ENCODE results near the gene DPYSL5. TPM values are rescaled to one million over a fixed set of nuclear protein-coding genes. Genes with fewer than 3 reads are reported as not detected.
A peak's percentile ranks its signal among the peaks of the same experiment; 100 is the strongest.

Gene DPYSL5
- total and polyA plus RNA-seq, 12 donors, result 0.01 to 0.12 TPM; not detected in 10

DNA sequence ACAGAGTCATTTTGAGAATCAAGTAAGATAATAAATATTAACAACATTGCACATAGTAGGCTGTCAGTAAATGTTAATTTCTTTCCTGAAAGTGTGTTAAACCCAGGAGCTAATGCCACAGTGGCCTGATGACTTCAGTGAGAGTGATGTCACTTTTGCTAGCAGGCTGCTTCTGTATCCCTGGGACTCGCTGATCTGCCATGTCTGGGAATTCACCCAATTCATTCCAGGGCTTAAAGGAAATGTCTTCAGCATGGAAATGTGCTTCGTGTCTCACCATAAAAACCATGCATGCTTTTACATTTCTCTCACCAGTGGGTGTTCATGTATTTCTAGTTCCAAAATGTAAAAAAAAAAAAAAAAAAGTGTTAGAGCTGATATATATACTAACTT, 65.7 kb downstream of the DPYSL5 start:
- TF ChIP-seq, protein P1, sequence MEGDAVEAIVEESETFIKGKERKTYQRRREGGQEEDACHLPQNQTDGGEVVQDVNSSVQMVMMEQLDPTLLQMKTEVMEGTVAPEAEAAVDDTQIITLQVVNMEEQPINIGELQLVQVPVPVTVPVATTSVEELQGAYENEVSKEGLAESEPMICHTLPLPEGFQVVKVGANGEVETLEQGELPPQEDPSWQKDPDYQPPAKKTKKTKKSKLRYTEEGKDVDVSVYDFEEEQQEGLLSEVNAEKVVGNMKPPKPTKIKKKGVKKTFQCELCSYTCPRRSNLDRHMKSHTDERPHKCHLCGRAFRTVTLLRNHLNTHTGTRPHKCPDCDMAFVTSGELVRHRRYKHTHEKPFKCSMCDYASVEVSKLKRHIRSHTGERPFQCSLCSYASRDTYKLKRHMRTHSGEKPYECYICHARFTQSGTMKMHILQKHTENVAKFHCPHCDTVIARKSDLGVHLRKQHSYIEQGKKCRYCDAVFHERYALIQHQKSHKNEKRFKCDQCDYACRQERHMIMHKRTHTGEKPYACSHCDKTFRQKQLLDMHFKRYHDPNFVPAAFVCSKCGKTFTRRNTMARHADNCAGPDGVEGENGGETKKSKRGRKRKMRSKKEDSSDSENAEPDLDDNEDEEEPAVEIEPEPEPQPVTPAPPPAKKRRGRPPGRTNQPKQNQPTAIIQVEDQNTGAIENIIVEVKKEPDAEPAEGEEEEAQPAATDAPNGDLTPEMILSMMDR (IDR thresholded peaks at IDR 0.05), result no peak
- WGBS, 2 donors, result 14 to 18% methylated on average over 2 of the region's 2 CpGs
- peak overlapping the region in 2 of 10 donors; percentile 2 to 8 for H3K27ac ChIP-seq
- intact Hi-C loops (cut with DNase I), result no loop called here
- H3K9me3 ChIP-seq, result no peaks in the 10 kb centered on the region
- no peak overlapping the region for H3K4me3 ChIP-seq
- ATAC-seq (peak; percentile 58 to 91 (median 81)), DNase-seq (no peak)
- H3K27me3 ChIP-seq, result peaks cover 0 to 42% (median 11%) of the 10 kb centered on the region in 7 donors
- peaks cover 0 to 17% (median 9%) of the 10 kb centered on the region in 9 donors for H3K4me1 ChIP-seq
- no peaks in the 10 kb centered on the region for H3K36me3 ChIP-seq

DNA sequence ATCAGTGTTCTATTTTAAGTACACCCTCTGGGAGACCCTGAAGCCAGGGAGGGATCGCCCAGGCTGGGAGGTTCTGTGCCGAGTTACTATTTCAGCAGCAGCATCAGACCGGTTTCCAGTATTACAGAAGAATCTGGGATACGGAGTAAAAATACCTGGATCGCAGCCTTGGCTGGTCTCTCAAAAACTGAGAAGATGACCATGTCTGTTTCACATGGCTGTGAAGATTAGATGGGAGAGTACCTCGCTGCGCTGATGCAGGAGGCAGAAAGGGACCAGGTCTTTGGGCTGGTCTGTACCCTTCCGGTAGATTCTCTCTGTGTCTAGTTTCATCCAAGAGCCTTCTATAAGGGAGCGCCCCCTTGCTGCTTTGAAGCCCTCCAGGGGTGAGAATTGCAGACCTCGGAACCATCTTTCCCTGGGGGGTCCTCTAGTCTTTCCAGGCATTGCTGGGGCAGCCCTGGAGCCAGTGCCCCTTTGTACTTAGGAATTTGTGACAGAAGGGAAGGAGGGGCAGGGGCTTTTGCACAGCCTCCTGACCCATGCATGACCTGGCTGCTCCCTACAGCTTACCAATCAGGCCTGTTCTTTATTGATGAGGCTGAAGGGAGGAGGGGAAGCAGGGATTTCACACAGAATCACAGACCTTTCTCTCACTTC, 66.2 kb downstream of the DPYSL5 start:
- peak; percentile 38 to 91 (median 72) for ATAC-seq
- no peak for DNase-seq
- 28 to 38% methylated on average over 10 of the region's 10 CpGs for WGBS, 2 donors

DNA sequence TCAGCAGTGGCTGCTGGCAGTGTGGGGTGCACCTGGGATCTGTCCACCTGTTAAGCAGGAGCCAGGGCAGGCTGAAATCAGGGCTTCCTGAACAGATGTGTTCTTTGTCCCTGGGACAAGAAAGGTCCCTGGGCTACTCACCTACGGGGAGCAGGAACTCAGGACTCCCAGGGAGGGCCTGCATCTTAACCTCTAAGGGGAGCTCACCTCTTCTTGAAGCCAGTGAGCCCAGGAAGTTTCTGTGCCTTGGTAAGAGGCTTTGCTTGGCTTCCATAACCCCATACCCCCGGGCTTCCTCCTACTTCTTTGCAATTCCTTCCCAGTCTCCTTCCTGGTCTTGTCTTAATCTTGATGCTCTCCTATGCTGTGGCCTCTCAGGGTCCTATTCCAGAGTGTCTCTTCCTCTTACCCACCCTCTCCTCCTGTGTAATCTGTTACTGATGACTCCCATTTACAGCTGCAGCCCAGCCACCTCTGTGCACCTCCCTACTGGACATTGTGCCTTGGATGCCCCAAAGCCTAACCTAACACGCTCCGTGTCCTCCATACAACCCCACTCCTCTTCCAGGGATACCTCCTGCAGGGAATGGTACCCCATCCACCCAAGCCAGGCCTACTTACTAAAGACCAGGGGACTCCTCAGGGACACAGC, 66.9 kb downstream of the DPYSL5 start:
- Histone ChIP-seq H3K4me1 (peaks cover 0 to 17% (median 9%) of the 10 kb centered on the region in 9 donors), H3K27me3 (peaks cover 0 to 31% (median 11%) of the 10 kb centered on the region in 7 donors), H3K9me3 (no peaks in the 10 kb centered on the region), H3K27ac (no peak overlapping the region), H3K4me3 (no peak overlapping the region), H3K36me3 (no peaks in the 10 kb centered on the region)
- no peak for ATAC-seq
- 76 to 82% methylated on average over 4 of the region's 4 CpGs for WGBS, 2 donors
- intact Hi-C loops (cut with DNase I), result no loop called here
- TF ChIP-seq, protein P1 (IDR thresholded peaks at IDR 0.05), result no peak
- DNase-seq, result no peak

More for the DNA sequence above, 66.2 kb downstream of the DPYSL5 start:
- TF ChIP-seq, protein P1 (IDR thresholded peaks at IDR 0.05), result no peak
- peaks cover 0 to 17% (median 9%) of the 10 kb centered on the region in 9 donors for H3K4me1 ChIP-seq
- intact Hi-C loops (cut with DNase I), result no loop called here
- H3K27me3 ChIP-seq, result peaks cover 0 to 38% (median 11%) of the 10 kb centered on the region in 7 donors
- H3K4me3 ChIP-seq, result peak overlapping the region in 1 of 10 donors; percentile 7
- H3K36me3 ChIP-seq, result no peaks in the 10 kb centered on the region
- H3K27ac ChIP-seq, result peak overlapping the region in 2 of 10 donors; percentile 2 to 8
- no peaks in the 10 kb centered on the region for H3K9me3 ChIP-seq

DNA sequence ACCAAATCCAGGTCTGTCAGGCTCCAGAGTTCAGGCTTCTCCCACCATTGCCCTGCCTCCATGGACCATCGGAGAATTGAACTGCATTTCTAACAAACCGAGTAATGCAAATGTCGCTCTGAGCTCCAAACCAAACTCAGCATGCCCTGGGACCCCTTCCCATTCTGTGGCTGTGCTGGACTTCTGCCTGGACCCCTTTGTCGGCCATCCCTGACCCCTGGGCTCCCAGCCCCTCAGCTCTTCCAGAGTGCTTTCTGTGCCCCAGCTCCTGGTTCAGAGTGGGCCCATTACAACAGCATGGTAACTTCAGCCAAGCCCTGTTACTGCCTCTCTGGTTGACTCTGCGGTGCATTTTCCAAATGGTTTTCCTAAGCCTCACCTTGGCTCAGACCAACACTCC, 67.4 kb downstream of the DPYSL5 start:
- no peaks in the 10 kb centered on the region for H3K9me3 ChIP-seq
- TF ChIP-seq, protein P1 (IDR thresholded peaks at IDR 0.05), result no peak
- ATAC-seq (no peak), DNase-seq (no peak)
- 94% methylated on average over 5 of the region's 5 CpGs for WGBS, 2 donors
- peaks cover 0 to 17% (median 9%) of the 10 kb centered on the region in 9 donors for H3K4me1 ChIP-seq
- H3K27me3 ChIP-seq, result peaks cover 0 to 27% (median 11%) of the 10 kb centered on the region in 7 donors
- H3K4me3 ChIP-seq, result no peak overlapping the region
- H3K27ac ChIP-seq, result no peak overlapping the region
- intact Hi-C loops (cut with DNase I), result no loop called here
- H3K36me3 ChIP-seq, result no peaks in the 10 kb centered on the region
